Pancreas (tissue), 10 donors: ENCODE measurements around the gene GRK4. TPM values are rescaled to one million over a fixed set of nuclear protein-coding genes. Genes with fewer than 3 reads are reported as not detected.
"Not testable (repeated sequence)": the region's sequence is repeated elsewhere in the genome, so short reads cannot be mapped to it uniquely, and the experiment has no call there.

ENCODE experiments used
- ATAC-seq, 4 donors: fragments of 200-7000 bp; cut with Tn5 transposase; one replicate each; pipeline versions ENCODE4 v1.8.0 to v1.9.1; 2020; ENCODE audit warnings: mild to moderate bottlenecking in 4 of 4, moderate library complexity in 4 of 4
- DNase-seq, 6 donors: peaks; one replicate each; pipeline ENCODE4 v3.0.0-alpha.2; 2020
- FAIRE-seq: peaks from 2 replicates; lab custom pipeline; 2012; peaks lifted over from hg19 to GRCh38; lab: Jason Lieb, UNC
- H3K27ac ChIP-seq, 4 donors: fragments of 200-600 bp; sonication (generic); 1 replicate in 3 of 4; 2 replicates in 1 of 4; pipeline versions ENCODE4 v1.5.0 to v1.8.0; 2020
- H3K27me3 ChIP-seq, 4 donors: fragments of 200-600 bp; one replicate each; pipeline ENCODE4 v1.8.0; 2021
- H3K36me3 ChIP-seq, 3 donors: fragments of 200-600 bp; sonication (generic) in 1 of 3; one replicate each; pipeline versions ENCODE4 v1.5.0 to v1.8.0; 2020 to 2021
- H3K4me1 ChIP-seq, 3 donors: fragments of 200-600 bp; one replicate each; pipeline ENCODE4 v1.8.0; 2021
- H3K4me3 ChIP-seq, 4 donors: fragments of 200-600 bp; sonication (generic) in 2 of 4; one replicate each; pipeline versions ENCODE4 v1.5.0 to v1.8.0; 2020 to 2021
- H3K9me3 ChIP-seq, 4 donors: fragments of 200-600 bp; one replicate each; pipeline ENCODE4 v1.8.0; 2021
- WGBS, 2 donors: extraction: QIAGEN DNeasy Blood & Tissue Kit; methylation state at CpG; one replicate each; pipeline ENCODE4 v1.1.7; 2013; 5-methylcytosine and 5-hydroxymethylcytosine counted together
- intact Hi-C, 3 donors: fragments of 100-400 bp; cut with DNase I; formaldehyde crosslinking; loops; one replicate each; pipeline versions ENCODE4 v1.11.1 to v1.14.2; 2022
- polyA plus RNA-seq, 2 donors: library from polyadenylated mRNA; stranded (reverse); fragments of 200-250 nt; gene quantifications; one replicate each; pipeline ENCODE4 v1.2.3, GENCODE V29; 2013
- total RNA-seq, 6 donors: library from RNA; stranded (reverse); fragmentation: NEBNext Ultra II Directional in 4 of 6; extraction: Animal tissue kit (Norgen Biotek cat#: 25700) in 4 of 6; gene quantifications; one replicate each; pipeline versions ENCODE4 v1.2.1 to v1.2.4, GENCODE V29; 2021 to 2023
- TF ChIP-seq, protein P1 (sequence below), 4 donors: fragments of 200-600 bp; sonication (generic) in 3 of 4; IDR thresholded peaks; one replicate each; pipeline versions ENCODE4 v1.5.0 to v1.8.0; 2021; ENCODE audit warnings: antibody characterized with exemption in 4 of 4
- donor health status: healthy with polysubstance abuse.
- donor health status: DM: no; HTN: no; CAD: no; lungs with moderate emphysema.
- donor health status: DM: no; HTN: no; CAD: no.
- donor health status: control.
- donor health status: control.
- donor health status: Bipolar disorder and iron deficiency.
- donor health status: DM: yes; HTN: yes; CAD: no.
- donor health status: DM: no; HTN: no; CAD: no.
- donor health status: DM: no; HTN: no; CAD: no.
- donor health status: DM: yes; HTN: yes; CAD: no.

Gene GRK4
- total and polyA plus RNA-seq, 8 donors, result 4.6 to 9.7 (median 5.7) TPM

DNA sequence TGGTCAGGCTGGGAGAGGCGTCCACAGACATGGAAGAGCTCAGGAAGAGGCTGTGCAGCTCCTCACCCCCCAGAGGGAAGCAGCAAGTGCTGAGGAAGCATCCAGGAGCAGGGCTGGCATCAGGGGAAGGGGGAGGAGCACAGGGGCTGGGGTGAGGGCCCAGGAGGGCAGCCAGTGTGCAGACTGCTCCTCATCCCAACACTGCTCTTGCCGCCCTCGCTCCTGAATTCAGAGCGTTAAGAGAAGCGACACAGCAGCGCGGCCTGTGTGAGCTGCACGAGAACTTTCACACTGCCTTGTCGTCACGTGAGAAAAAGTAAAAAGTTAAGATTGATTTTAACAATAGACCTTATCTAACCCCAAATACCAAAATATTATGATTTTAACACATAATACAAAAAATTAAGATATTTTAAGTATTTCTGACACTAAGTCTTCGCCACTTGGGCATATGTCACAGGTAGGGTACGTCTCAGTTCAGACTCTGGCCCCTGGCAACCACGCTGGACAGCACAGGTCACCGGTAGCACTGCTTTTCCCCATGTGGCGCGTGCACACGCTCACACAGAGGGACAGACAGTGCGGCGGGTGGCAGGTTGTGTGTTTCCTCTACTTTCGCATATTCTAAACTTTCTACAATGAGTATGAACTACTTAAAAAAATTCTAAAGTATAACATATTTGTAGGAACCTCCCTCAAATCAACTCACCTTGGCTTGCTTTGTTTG lies 19.8 kb upstream of the GRK4 start:
- Histone ChIP-seq H3K9me3 (no peaks in the 10 kb centered on the region), H3K36me3 (peaks cover 5 to 84% (median 49%) of the 10 kb centered on the region in 3 donors), H3K4me1 (no peaks in the 10 kb centered on the region), H3K27ac (no peak overlapping the region), H3K27me3 (no peaks in the 10 kb centered on the region), H3K4me3 (no peak overlapping the region)
- no peak for FAIRE-seq
- TF ChIP-seq, protein P1, sequence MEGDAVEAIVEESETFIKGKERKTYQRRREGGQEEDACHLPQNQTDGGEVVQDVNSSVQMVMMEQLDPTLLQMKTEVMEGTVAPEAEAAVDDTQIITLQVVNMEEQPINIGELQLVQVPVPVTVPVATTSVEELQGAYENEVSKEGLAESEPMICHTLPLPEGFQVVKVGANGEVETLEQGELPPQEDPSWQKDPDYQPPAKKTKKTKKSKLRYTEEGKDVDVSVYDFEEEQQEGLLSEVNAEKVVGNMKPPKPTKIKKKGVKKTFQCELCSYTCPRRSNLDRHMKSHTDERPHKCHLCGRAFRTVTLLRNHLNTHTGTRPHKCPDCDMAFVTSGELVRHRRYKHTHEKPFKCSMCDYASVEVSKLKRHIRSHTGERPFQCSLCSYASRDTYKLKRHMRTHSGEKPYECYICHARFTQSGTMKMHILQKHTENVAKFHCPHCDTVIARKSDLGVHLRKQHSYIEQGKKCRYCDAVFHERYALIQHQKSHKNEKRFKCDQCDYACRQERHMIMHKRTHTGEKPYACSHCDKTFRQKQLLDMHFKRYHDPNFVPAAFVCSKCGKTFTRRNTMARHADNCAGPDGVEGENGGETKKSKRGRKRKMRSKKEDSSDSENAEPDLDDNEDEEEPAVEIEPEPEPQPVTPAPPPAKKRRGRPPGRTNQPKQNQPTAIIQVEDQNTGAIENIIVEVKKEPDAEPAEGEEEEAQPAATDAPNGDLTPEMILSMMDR (IDR thresholded peaks at IDR 0.05), result no peak
- no peak for ATAC-seq
- intact Hi-C loops, result no loop called here
- WGBS, 2 donors, result 93 to 94% methylated on average over 20 of the region's 20 CpGs
- DNase-seq, result peak in 3 of 6 donors; percentile 10 to 45 (median 15)

DNA sequence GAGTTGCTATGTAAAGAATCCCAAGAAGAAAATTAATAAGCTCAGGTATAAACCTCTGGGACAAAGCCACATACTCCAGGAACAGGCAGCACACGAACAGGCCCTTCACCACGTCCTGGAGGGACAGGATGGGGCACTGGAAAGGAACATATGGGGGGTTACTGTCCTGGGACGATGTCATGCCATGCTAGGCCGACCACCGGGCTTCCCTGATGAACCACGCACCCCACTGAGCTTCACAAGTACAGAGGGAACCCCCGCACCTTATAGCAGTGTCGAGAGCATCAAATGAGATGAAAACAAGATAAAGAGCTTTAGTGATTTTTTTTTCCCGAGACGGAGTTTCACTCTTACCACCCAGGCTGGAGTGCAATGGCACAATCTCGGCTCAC lies 19.3 kb upstream of the GRK4 start:
- TF ChIP-seq, protein P1 (IDR thresholded peaks at IDR 0.05), result no peak
- intact Hi-C loops, result no loop called here

DNA sequence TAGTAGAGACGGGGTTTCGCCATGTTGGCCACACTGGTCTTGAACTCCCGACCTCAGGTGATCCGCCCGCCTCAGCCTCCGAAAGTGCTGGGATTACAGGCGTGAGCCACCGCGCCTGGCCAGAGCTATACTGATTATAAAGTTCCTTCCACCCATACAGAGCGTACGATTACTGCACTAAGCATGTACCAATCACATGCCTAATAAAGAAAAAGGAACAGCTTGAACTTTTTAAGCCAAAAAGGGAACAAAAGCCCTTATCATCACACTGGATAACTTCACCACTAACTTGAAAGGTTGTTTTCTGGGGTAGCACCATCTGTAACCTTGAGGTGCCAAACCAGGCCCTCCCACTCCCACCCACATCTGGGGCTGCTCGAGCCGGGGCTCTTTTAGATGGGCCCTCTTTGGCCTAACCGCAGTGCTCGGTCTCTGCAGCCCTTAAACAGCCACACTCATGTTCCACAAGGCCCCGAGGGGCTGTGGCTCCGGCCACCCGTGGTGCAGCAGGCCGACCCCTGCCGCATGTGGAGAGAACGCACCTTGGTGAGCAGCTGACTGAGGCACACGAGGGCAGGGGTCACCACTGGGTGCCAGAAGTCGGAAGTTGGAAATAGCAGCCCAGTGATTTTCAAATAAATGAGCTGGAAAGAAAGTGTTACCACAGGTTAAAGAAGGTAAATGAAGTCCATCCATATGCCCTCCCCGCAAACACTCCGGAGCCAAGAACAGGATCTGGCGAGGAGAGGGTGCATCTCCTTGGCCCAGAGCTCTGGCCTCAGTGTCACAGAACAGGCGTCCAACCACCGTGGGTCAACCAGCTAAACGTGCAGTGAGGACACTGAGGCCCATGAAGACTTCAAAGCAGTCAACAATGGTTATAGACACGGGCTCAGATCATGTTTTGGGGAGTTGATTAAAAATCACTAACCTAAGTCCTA lies 18.5 kb upstream of the GRK4 start:
- ATAC-seq (no peak), FAIRE-seq (no peak), DNase-seq (peak in 3 of 6 donors; percentile 8 to 28 (median 12))
- H3K4me3 ChIP-seq, result no peak overlapping the region
- no peaks in the 10 kb centered on the region for H3K9me3 ChIP-seq
- intact Hi-C loops, result no loop called here
- peaks cover 5 to 85% (median 48%) of the 10 kb centered on the region in 3 donors for H3K36me3 ChIP-seq
- H3K27me3 ChIP-seq, result no peaks in the 10 kb centered on the region
- TF ChIP-seq, protein P1 (IDR thresholded peaks at IDR 0.05), result no peak
- WGBS, 2 donors, result 92% methylated on average over 29 to 30 of the region's 30 CpGs
- no peaks in the 10 kb centered on the region for H3K4me1 ChIP-seq
- no peak overlapping the region for H3K27ac ChIP-seq

More for the DNA sequence above, 19.3 kb upstream of the GRK4 start:
- no peaks in the 10 kb centered on the region for H3K9me3 ChIP-seq
- 92 to 93% methylated on average over 11 of the region's 11 CpGs for WGBS, 2 donors
- ATAC-seq (no peak), DNase-seq (peak in 2 of 6 donors; percentile 7 to 12), FAIRE-seq (no peak)
- H3K27ac ChIP-seq, result no peak overlapping the region
- H3K4me3 ChIP-seq, result no peak overlapping the region
- no peaks in the 10 kb centered on the region for H3K4me1 ChIP-seq
- H3K27me3 ChIP-seq, result no peaks in the 10 kb centered on the region
- H3K36me3 ChIP-seq, result peaks cover 5 to 84% (median 50%) of the 10 kb centered on the region in 3 donors

DNA sequence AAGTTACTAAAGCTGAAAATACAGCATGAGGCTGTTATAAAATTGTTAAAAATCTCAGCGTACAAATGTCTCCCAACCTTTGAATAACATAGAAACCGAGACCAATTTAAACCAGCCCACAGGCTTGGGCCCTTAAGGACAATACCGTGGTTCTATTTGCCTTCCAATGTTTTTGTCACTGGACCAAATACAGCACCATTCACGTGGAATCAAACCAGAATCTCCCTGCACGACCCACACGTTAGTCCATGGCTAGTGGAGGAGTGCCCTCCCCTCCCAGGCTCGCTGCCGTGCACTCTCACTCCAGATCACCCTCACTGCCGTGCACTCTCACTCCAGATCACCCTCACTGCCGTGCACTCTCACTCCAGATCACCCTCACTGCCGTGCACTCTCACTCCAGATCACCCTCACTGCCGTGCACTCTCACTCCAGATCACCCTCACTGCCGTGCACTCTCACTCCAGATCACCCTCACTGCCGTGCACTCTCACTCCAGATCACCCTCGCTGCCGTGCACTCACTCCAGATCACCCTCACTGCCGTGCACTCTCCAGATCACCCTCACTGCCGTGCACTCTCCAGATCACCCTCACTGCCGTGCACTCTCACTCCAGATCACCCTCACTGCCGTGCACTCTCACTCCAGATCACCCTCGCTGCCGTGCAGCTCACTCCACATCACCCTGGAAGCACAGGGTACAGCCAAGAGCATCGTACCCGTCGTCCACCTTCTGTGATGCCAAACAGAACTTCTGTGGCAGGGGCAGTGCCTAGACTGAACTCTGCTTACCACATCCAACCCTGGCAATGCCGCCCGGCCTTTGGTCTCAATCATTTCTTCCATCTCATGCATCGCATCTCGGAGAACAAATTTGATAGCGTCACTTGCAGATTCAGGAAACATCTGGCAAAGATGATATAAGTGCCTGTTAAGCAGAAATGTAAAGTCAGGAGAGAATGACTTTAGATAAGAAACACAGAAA lies 17.5 kb upstream of the GRK4 start:
- H3K27me3 ChIP-seq, ATAC-seq, H3K9me3 ChIP-seq, H3K27ac ChIP-seq, H3K4me1 ChIP-seq, FAIRE-seq, H3K4me3 ChIP-seq, intact Hi-C loops: not testable (repeated sequence)
- WGBS, 2 donors, result 90% methylated on average over 27 to 28 of the region's 30 CpGs
- DNase-seq, result peak in 3 of 6 donors; percentile 3 to 30 (median 5)
- H3K36me3 ChIP-seq, result peaks cover 5 to 87% (median 42%) of the 10 kb centered on the region in 3 donors
